H1 (cell line): ENCODE results near the gene ELMO1. TPM values are rescaled to one million over a fixed set of nuclear protein-coding genes. Genes with fewer than 3 reads are reported as not detected.

Source experiments
- CTCF ChIA-PET: fragments of 300-600 bp; sonication (Branson Sonifier 250); formaldehyde crosslinking; loops from one replicate; lab custom pipeline; 2021; ENCODE audit not compliant: partially characterized antibody; lab: Charles Lee
- POLR2A ChIA-PET: fragments of 300-600 bp; sonication (Branson Sonifier 250); formaldehyde crosslinking; loops from one replicate; lab custom pipeline; 2021; ENCODE audit warnings: inconsistent platforms; ENCODE audit not compliant: partially characterized antibody; lab: Charles Lee
- DNase-seq, 2 experiments: peaks; one replicate each; pipeline versions ENCODE4 v3.0.0 to v3.0.0-alpha.2; 2010 to 2022; ENCODE audit warnings: low spot score in 2 of 2, low read depth in 1 of 2, mixed read lengths in 1 of 2
- FAIRE-seq: peaks from 2 replicates; lab custom pipeline; 2011; peaks lifted over from hg19 to GRCh38; lab: Jason Lieb, UNC
- H2AFZ ChIP-seq: 2 replicates; pipeline ENCODE4 v1.8.1; 2012; ENCODE audit warnings: low read length, inconsistent platforms
- H2AK5ac ChIP-seq: 2 replicates; pipeline ENCODE4 v1.6.1; 2013; ENCODE audit warnings: low read depth, low read length
- H2BK120ac ChIP-seq: replicated peaks from 2 replicates; pipeline ENCODE3; 2013; ENCODE audit warnings: low read depth, low read length, inconsistent platforms
- H2BK12ac ChIP-seq: 2 replicates; pipeline ENCODE4 v1.6.1; 2013; ENCODE audit warnings: low read depth, low read length
- H2BK15ac ChIP-seq: 2 replicates; pipeline ENCODE4 v1.6.1; 2013; ENCODE audit warnings: low read length
- H2BK20ac ChIP-seq: 2 replicates; pipeline ENCODE4 v1.6.1; 2013; ENCODE audit warnings: low read length
- H2BK5ac ChIP-seq: 2 replicates; pipeline ENCODE4 v1.6.1; 2013; ENCODE audit warnings: low read depth, low read length
- H3K14ac ChIP-seq: 2 replicates; pipeline ENCODE4 v1.6.1; 2013; ENCODE audit warnings: inconsistent platforms; ENCODE audit not compliant: insufficient read length
- H3K18ac ChIP-seq: 2 replicates; pipeline ENCODE4 v1.6.1; 2013; ENCODE audit warnings: low read length; ENCODE audit errors: extremely low read depth
- H3K23ac ChIP-seq: 2 replicates; pipeline ENCODE4 v1.6.1; 2013; ENCODE audit warnings: inconsistent platforms; ENCODE audit not compliant: insufficient read length
- H3K23me2 ChIP-seq: 2 replicates; pipeline ENCODE4 v1.6.1; 2013; ENCODE audit warnings: low read depth, low read length
- H3K27ac ChIP-seq: 2 replicates; pipeline ENCODE4 v1.6.1; 2011; ENCODE audit warnings: low read depth, low read length, inconsistent platforms
- H3K27me3 ChIP-seq, 4 experiments: replicated peaks in 1 of 4; 1 replicate in 1 of 4; 2 replicates in 3 of 4; pipeline versions ENCODE4 v1.6.1 to v1.8.1; 2011 to 2013; ENCODE audit warnings: low read length in 3 of 4, mild to moderate bottlenecking in 3 of 4, inconsistent platforms in 2 of 4, mixed read lengths in 2 of 4, moderate library complexity in 1 of 4; ENCODE audit not compliant: control insufficient read depth in 3 of 4, insufficient read depth in 3 of 4; ENCODE audit errors: extremely low read depth in 1 of 4
- H3K36me3 ChIP-seq, 4 experiments: 2 replicates each; pipeline versions ENCODE4 v1.6.1 to v1.8.1; 2011 to 2013; ENCODE audit warnings: mild to moderate bottlenecking in 4 of 4, low read length in 3 of 4, moderate library complexity in 2 of 4, control low read depth in 1 of 4, inconsistent platforms in 1 of 4; ENCODE audit not compliant: insufficient read depth in 4 of 4, control insufficient read depth in 2 of 4
- H3K4ac ChIP-seq: replicated peaks from 2 replicates; pipeline ENCODE3; 2013; ENCODE audit warnings: low read length, low read depth, mixed read lengths, inconsistent platforms; ENCODE audit not compliant: insufficient read length
- H3K4me1 ChIP-seq, 4 experiments: replicated peaks in 1 of 4; 1 replicate in 1 of 4; 2 replicates in 3 of 4; pipeline versions ENCODE4 v1.6.1 to v1.8.1; 2011 to 2013; ENCODE audit warnings: low read length in 3 of 4, inconsistent platforms in 2 of 4, mixed read lengths in 1 of 4; ENCODE audit not compliant: insufficient read depth in 4 of 4, control insufficient read depth in 3 of 4
- H3K4me2 ChIP-seq, 2 experiments: 2 replicates each; pipeline versions ENCODE4 v1.6.1 to v1.8.1; 2011 to 2013; ENCODE audit warnings: low read depth in 2 of 2, low read length in 2 of 2, control low read depth in 1 of 2, inconsistent platforms in 1 of 2, mild to moderate bottlenecking in 1 of 2; ENCODE audit not compliant: insufficient read depth in 1 of 2
- H3K4me3 ChIP-seq, 4 experiments: fragments of 200-600, 300-600 bp in 1 of 4; sonication (generic), shearing (Covaris generic), sonication (Bioruptor Twin) in 1 of 4; 2 replicates each; pipeline versions ENCODE4 v1.5.1 to v1.8.1; 2011 to 2016; ENCODE audit warnings: low read length in 4 of 4, low read depth in 3 of 4, control low read depth in 2 of 4, inconsistent platforms in 2 of 4, mild to moderate bottlenecking in 2 of 4, mixed read lengths in 1 of 4, moderate library complexity in 1 of 4; ENCODE audit not compliant: insufficient read depth in 2 of 4; ENCODE audit errors: extremely low read depth in 1 of 4
- H3K56ac ChIP-seq: replicated peaks from 2 replicates; pipeline ENCODE3; 2013; ENCODE audit warnings: low read depth, mild to moderate bottlenecking, mixed read lengths, low read length, inconsistent platforms; ENCODE audit not compliant: insufficient read length
- H3K79me1 ChIP-seq: 2 replicates; pipeline ENCODE4 v1.6.1; 2013; ENCODE audit warnings: low read depth, low read length, control low read depth
- H3K79me2 ChIP-seq, 2 experiments: 2 replicates each; pipeline versions ENCODE4 v1.6.1 to v1.8.1; 2012 to 2013; ENCODE audit warnings: low read length in 2 of 2, mild to moderate bottlenecking in 2 of 2, inconsistent platforms in 1 of 2; ENCODE audit not compliant: insufficient read depth in 2 of 2, control insufficient read depth in 1 of 2
- H3K9ac ChIP-seq, 4 experiments: replicated peaks in 1 of 4; 1 replicate in 1 of 4; 2 replicates in 3 of 4; pipeline versions ENCODE4 v1.6.1 to v1.8.1; 2011 to 2013; ENCODE audit warnings: low read depth in 3 of 4, low read length in 3 of 4, control low read depth in 2 of 4, mild to moderate bottlenecking in 2 of 4, moderate library complexity in 2 of 4, inconsistent platforms in 1 of 4; ENCODE audit errors: extremely low read depth in 1 of 4
- H3K9me3 ChIP-seq, 2 experiments: 2 replicates each; pipeline versions ENCODE4 v1.6.1 to v1.8.1; 2012 to 2013; ENCODE audit warnings: mild to moderate bottlenecking in 2 of 2, moderate library complexity in 2 of 2, control low read depth in 1 of 2, inconsistent platforms in 1 of 2, low read depth in 1 of 2, low read length in 1 of 2, mixed read lengths in 1 of 2; ENCODE audit not compliant: insufficient read depth in 2 of 2
- H4K20me1 ChIP-seq, 2 experiments: replicated peaks in 1 of 2; 2 replicates each; pipeline versions ENCODE3 to v1.8.1; 2011 to 2013; ENCODE audit warnings: inconsistent platforms in 2 of 2, low read length in 2 of 2, mild to moderate bottlenecking in 1 of 2; ENCODE audit not compliant: insufficient read depth in 2 of 2, control insufficient read depth in 1 of 2
- H4K5ac ChIP-seq: 2 replicates; pipeline ENCODE4 v1.6.1; 2013; ENCODE audit warnings: low read length, low read depth, mixed read lengths, inconsistent platforms; ENCODE audit not compliant: insufficient read length
- H4K8ac ChIP-seq: 2 replicates; pipeline ENCODE4 v1.8.0; 2013; ENCODE audit warnings: mild to moderate bottlenecking, moderate library complexity, low read length, inconsistent platforms; ENCODE audit not compliant: insufficient read depth; ENCODE audit errors: extremely low read depth
- H4K91ac ChIP-seq: replicated peaks from 2 replicates; pipeline ENCODE3; 2013; ENCODE audit warnings: low read length, mixed read lengths, inconsistent platforms; ENCODE audit not compliant: insufficient read length
- HDAC6 ChIP-seq: IDR thresholded peaks from one replicate; pipeline ENCODE4 v1.7.1; 2012; ENCODE audit warnings: low read depth, mild to moderate bottlenecking, inconsistent platforms, low read length, moderate library complexity
- RAD21 ChIP-seq, 2 experiments: IDR thresholded peaks in 1 of 2; conservative IDR thresholded peaks in 1 of 2; 2 replicates each; pipeline ENCODE4 v1.6.1; 2011; ENCODE audit warnings: low read depth in 2 of 2, low read length in 2 of 2, improper control_type of control experiment in 1 of 2, inconsistent platforms in 1 of 2, mild to moderate bottlenecking in 1 of 2, moderate library complexity in 1 of 2
- RBBP5 ChIP-seq: IDR thresholded peaks from 2 replicates; pipeline ENCODE4 v1.7.1; 2012; ENCODE audit warnings: low read depth, mild to moderate bottlenecking, inconsistent platforms, low read length, moderate library complexity, borderline replicate concordance
- TEAD4 ChIP-seq: IDR thresholded peaks from 2 replicates; pipeline ENCODE4 v1.6.1; 2012; ENCODE audit warnings: low read depth, low read length, inconsistent platforms, mixed read lengths
- ZNF274 ChIP-seq: IDR thresholded peaks from 2 replicates; pipeline ENCODE4 v1.7.0; 2012; ENCODE audit warnings: low read length, borderline replicate concordance; ENCODE audit errors: extremely low read depth
- WGBS, 2 experiments: shearing (Covaris generic) in 1 of 2; methylation state at CpG; one replicate each; pipeline versions ENCODE4 v1.1.6 to v1.1.7; 2013 to 2015; ENCODE audit warnings: low lambda C conversion rate in 2 of 2, mixed read lengths in 2 of 2, inconsistent platforms in 1 of 2, low coverage in 1 of 2, missing lambda C conversion rate in 1 of 2; ENCODE audit not compliant: insufficient replicate concordance in 2 of 2, insufficient coverage in 1 of 2, insufficient read length in 1 of 2; ENCODE audit errors: extremely low coverage in 1 of 2, missing lambda C conversion rate in 1 of 2; 5-methylcytosine and 5-hydroxymethylcytosine counted together
- polyA plus RNA-seq, 7 experiments: library from polyadenylated mRNA; depleted of rRNA in 3 of 7; stranded (reverse) in 5 of 7; unstranded in 2 of 7; fragments of >200 nt in 5 of 7; fragments of 200-250 nt in 2 of 7; gene quantifications; 1 replicate in 5 of 7; 2 replicates in 1 of 7; 4 replicates in 1 of 7; pipeline versions ENCODE4 v1.2.1 to v1.2.3, GENCODE V29; 2011 to 2013; ENCODE audit warnings: missing spikeins in 2 of 7, mixed read lengths in 2 of 7
- total RNA-seq: library from RNA; stranded (reverse); fragmentation: NEBNext Ultra II Directional; extraction: Animal tissue kit (Norgen Biotek cat#: 25700); gene quantifications from 2 replicates; pipeline ENCODE4 v1.2.1, GENCODE V29; 2021

ELMO1 gene
- total and polyA plus RNA-seq, 2 of the 8 experiments (the other 6 are each of a cell fraction or from before 2014, with no cell fraction given), result 18.4 to 21.0 TPM

GRCh38 chr7:37351716-37352115 lies 96.9 kb downstream of the ELMO1 start:
- no peak overlapping the region for H3K27ac ChIP-seq
- H3K56ac ChIP-seq, result no peak overlapping the region
- no peaks in the 10 kb centered on the region for H3K79me2 ChIP-seq
- CTCF ChIA-PET, result interaction anchor here (0.6 to 3.8 kb wide), 13 partner anchors 37 to 381 kb away, joined by 3 to 40 read pairs (median 4); no protein-coding TSS in a partner anchor
- no peak overlapping the region for H2AFZ ChIP-seq
- H3K4me3 ChIP-seq, result no peak overlapping the region
- FAIRE-seq (no peak), DNase-seq (no peak)
- H3K4me2 ChIP-seq, result no peak overlapping the region
- H3K9ac ChIP-seq, result no peak overlapping the region
- H3K14ac ChIP-seq, result no peak overlapping the region
- no peaks in the 10 kb centered on the region for H3K9me3 ChIP-seq
- POLR2A ChIA-PET, result no interaction called here
- no peak overlapping the region for H3K18ac ChIP-seq
- no peak overlapping the region for H3K23ac ChIP-seq
- H3K4ac ChIP-seq, result no peak overlapping the region
- H4K5ac ChIP-seq, result no peak overlapping the region
- WGBS, 2 experiments, result 93% methylated on average over 4 of the region's 4 CpGs; no CpG with 5 or more reads in 1 of the 2 experiments
- H3K36me3 ChIP-seq, result no peaks in the 10 kb centered on the region
- TF ChIP-seq ZNF274 (no peak), RAD21 (IDR thresholded peaks at IDR 0.05 in 1 of 2, conservative IDR thresholded peaks at IDR 0.05 in 1 of 2; ENCODE audit: low read depth in 2 of 2, low read length in 2 of 2) (no peak), TEAD4 (no peak), RBBP5 (no peak), HDAC6 (no peak)
- no peaks in the 10 kb centered on the region; the same call in 1 of the 2 replicates for H3K79me1 ChIP-seq
- H3K27me3 ChIP-seq, result no peaks in the 10 kb centered on the region
- no peak overlapping the region for H2BK12ac ChIP-seq
- H3K23me2 ChIP-seq, result no peaks in the 10 kb centered on the region
- H2BK20ac ChIP-seq, result no peak overlapping the region
- H4K91ac ChIP-seq, result no peak overlapping the region
- H2BK15ac ChIP-seq, result no peak overlapping the region
- no peak overlapping the region for H2BK5ac ChIP-seq
- H2AK5ac ChIP-seq, result no peak overlapping the region
- H2BK120ac ChIP-seq, result no peak overlapping the region
- H4K20me1 ChIP-seq, result no peaks in the 10 kb centered on the region
- H4K8ac ChIP-seq, result no peak overlapping the region
- peaks cover 2 to 7% (median 5%) of the 10 kb centered on the region in 4 experiments; a peak in 5 of 7 replicates for H3K4me1 ChIP-seq
